Measurements from ENCODE around the gene NXT1.

Gene NXT1

GRCh38 chr20:23316626-23317025 lies 34.0 kb upstream of the NXT1 start:
- H3K4me3 Mint-ChIP-seq: no peak overlapping the region
- H3K27me3 Mint-ChIP-seq: no peaks in the 10 kb centered on the region

GRCh38 chr20:23317081-23317480 lies 33.5 kb upstream of the NXT1 start:
- no peaks in the 10 kb centered on the region for H3K4me1 Mint-ChIP-seq (ENCODE audit: low read depth)
- H3K36me3 Mint-ChIP-seq: no peaks in the 10 kb centered on the region
- H3K27me3 Mint-ChIP-seq: no peaks in the 10 kb centered on the region
- no peak overlapping the region for H3K27ac Mint-ChIP-seq
- no peak overlapping the region for H3K4me3 Mint-ChIP-seq
- H3K9me3 Mint-ChIP-seq (ENCODE audit: low read depth): no peaks in the 10 kb centered on the region

More at GRCh38 chr20:23316626-23317025, 34.0 kb upstream of the NXT1 start:
- no peaks in the 10 kb centered on the region for H3K4me1 Mint-ChIP-seq (ENCODE audit: low read depth)
- no peaks in the 10 kb centered on the region for H3K9me3 Mint-ChIP-seq (ENCODE audit: low read depth)
- no peak overlapping the region for H3K27ac Mint-ChIP-seq
- no peaks in the 10 kb centered on the region for H3K36me3 Mint-ChIP-seq

GRCh38 chr20:23318347-23318746 lies 32.2 kb upstream of the NXT1 start:
- H3K27me3 Mint-ChIP-seq: no peaks in the 10 kb centered on the region
- no peak overlapping the region for H3K27ac Mint-ChIP-seq
- no peaks in the 10 kb centered on the region for H3K4me1 Mint-ChIP-seq (ENCODE audit: low read depth)
- no peak overlapping the region for H3K4me3 Mint-ChIP-seq
- no peaks in the 10 kb centered on the region for H3K9me3 Mint-ChIP-seq (ENCODE audit: low read depth)
- H3K36me3 Mint-ChIP-seq: no peaks in the 10 kb centered on the region

GRCh38 chr20:23320317-23320716 lies 30.3 kb upstream of the NXT1 start:
- no peaks in the 10 kb centered on the region for H3K27me3 Mint-ChIP-seq
- no peak overlapping the region for H3K4me3 Mint-ChIP-seq
- H3K4me1 Mint-ChIP-seq (ENCODE audit: low read depth): no peaks in the 10 kb centered on the region
- H3K9me3 Mint-ChIP-seq (ENCODE audit: low read depth): no peaks in the 10 kb centered on the region
- no peak overlapping the region for H3K27ac Mint-ChIP-seq
- H3K36me3 Mint-ChIP-seq: no peaks in the 10 kb centered on the region

- Mint-ChIP-seq H3K4me1 (ENCODE audit: low read depth) (no peaks in the 10 kb centered on the region), H3K27me3 (no peaks in the 10 kb centered on the region), H3K36me3 (peaks cover 4% of the 10 kb centered on the region)
These were observed 25.5 kb upstream of the NXT1 start for GRCh38 chr20:23325107-23325506.

GRCh38 chr20:23326774-23327173 lies 23.8 kb upstream of the NXT1 start:
- Mint-ChIP-seq H3K36me3 (peaks cover 6% of the 10 kb centered on the region), H3K27me3 (no peaks in the 10 kb centered on the region), H3K9me3 (ENCODE audit: low read depth) (no peaks in the 10 kb centered on the region), H3K4me3 (no peak overlapping the region), H3K4me1 (ENCODE audit: low read depth) (no peaks in the 10 kb centered on the region), H3K27ac (no peak overlapping the region)

More at GRCh38 chr20:23325107-23325506, 25.5 kb upstream of the NXT1 start:
- Mint-ChIP-seq H3K27ac (no peak overlapping the region), H3K9me3 (ENCODE audit: low read depth) (no peaks in the 10 kb centered on the region), H3K4me3 (no peak overlapping the region)

GRCh38 chr20:23327617-23328333 lies 22.8 kb upstream of the NXT1 start:
- no peaks in the 10 kb centered on the region for H3K27me3 Mint-ChIP-seq

GRCh38 chr20:23331450-23332350 lies 18.9 kb upstream of the NXT1 start:
- Mint-ChIP-seq H3K4me1 (ENCODE audit: low read depth) (peaks cover 3% of the 10 kb centered on the region), H3K4me3 (no peak overlapping the region), H3K27me3 (no peaks in the 10 kb centered on the region), H3K27ac (no peak overlapping the region), H3K36me3 (peaks cover 10% of the 10 kb centered on the region), H3K9me3 (ENCODE audit: low read depth) (no peaks in the 10 kb centered on the region)

More at GRCh38 chr20:23327617-23328333, 22.8 kb upstream of the NXT1 start:
- no peak overlapping the region for H3K4me3 Mint-ChIP-seq
- no peaks in the 10 kb centered on the region for H3K4me1 Mint-ChIP-seq (ENCODE audit: low read depth)
- H3K36me3 Mint-ChIP-seq: peaks cover 10% of the 10 kb centered on the region
- no peaks in the 10 kb centered on the region for H3K9me3 Mint-ChIP-seq (ENCODE audit: low read depth)
- no peak overlapping the region for H3K27ac Mint-ChIP-seq

GRCh38 chr20:23332467-23332866 lies 18.1 kb upstream of the NXT1 start:
- peaks cover 10% of the 10 kb centered on the region for H3K36me3 Mint-ChIP-seq
- no peaks in the 10 kb centered on the region for H3K9me3 Mint-ChIP-seq (ENCODE audit: low read depth)
- H3K27me3 Mint-ChIP-seq: no peaks in the 10 kb centered on the region
- H3K4me3 Mint-ChIP-seq: no peak overlapping the region
- H3K4me1 Mint-ChIP-seq (ENCODE audit: low read depth): peaks cover 3% of the 10 kb centered on the region
- H3K27ac Mint-ChIP-seq: no peak overlapping the region

GRCh38 chr20:23334111-23334510 lies 16.5 kb upstream of the NXT1 start:
- Mint-ChIP-seq H3K4me1 (ENCODE audit: low read depth) (peaks cover 3% of the 10 kb centered on the region), H3K27ac (no peak overlapping the region), H3K27me3 (no peaks in the 10 kb centered on the region), H3K4me3 (no peak overlapping the region), H3K9me3 (ENCODE audit: low read depth) (no peaks in the 10 kb centered on the region), H3K36me3 (peaks cover 10% of the 10 kb centered on the region)

- Mint-ChIP-seq H3K9me3 (ENCODE audit: low read depth) (no peaks in the 10 kb centered on the region), H3K4me1 (ENCODE audit: low read depth) (peaks cover 3% of the 10 kb centered on the region), H3K36me3 (peaks cover 4% of the 10 kb centered on the region), H3K27ac (no peak overlapping the region), H3K27me3 (no peaks in the 10 kb centered on the region), H3K4me3 (no peak overlapping the region)
These were observed 15.1 kb upstream of the NXT1 start for GRCh38 chr20:23335521-23335920.

GRCh38 chr20:23336476-23336875 lies 14.1 kb upstream of the NXT1 start:
- Mint-ChIP-seq H3K27ac (no peak overlapping the region), H3K27me3 (no peaks in the 10 kb centered on the region)

GRCh38 chr20:23337312-23337711 lies 13.3 kb upstream of the NXT1 start:
- Mint-ChIP-seq H3K4me1 (ENCODE audit: low read depth) (peaks cover 3% of the 10 kb centered on the region), H3K27me3 (no peaks in the 10 kb centered on the region), H3K4me3 (no peak overlapping the region), H3K9me3 (ENCODE audit: low read depth) (no peaks in the 10 kb centered on the region), H3K36me3 (no peaks in the 10 kb centered on the region), H3K27ac (no peak overlapping the region)

More at GRCh38 chr20:23336476-23336875, 14.1 kb upstream of the NXT1 start:
- Mint-ChIP-seq H3K4me3 (no peak overlapping the region), H3K4me1 (ENCODE audit: low read depth) (peaks cover 3% of the 10 kb centered on the region), H3K9me3 (ENCODE audit: low read depth) (no peaks in the 10 kb centered on the region), H3K36me3 (peaks cover 4% of the 10 kb centered on the region)

- no peaks in the 10 kb centered on the region for H3K27me3 Mint-ChIP-seq
- no peaks in the 10 kb centered on the region for H3K36me3 Mint-ChIP-seq
- no peaks in the 10 kb centered on the region for H3K4me1 Mint-ChIP-seq (ENCODE audit: low read depth)
- H3K9me3 Mint-ChIP-seq (ENCODE audit: low read depth): no peaks in the 10 kb centered on the region
- H3K27ac Mint-ChIP-seq: no peak overlapping the region
- H3K4me3 Mint-ChIP-seq: no peak overlapping the region
These were observed 10.6 kb upstream of the NXT1 start for GRCh38 chr20:23339986-23340385.

GRCh38 chr20:23340524-23340923 lies 10.1 kb upstream of the NXT1 start:
- Mint-ChIP-seq H3K4me3 (no peak overlapping the region), H3K9me3 (ENCODE audit: low read depth) (no peaks in the 10 kb centered on the region), H3K4me1 (ENCODE audit: low read depth) (no peaks in the 10 kb centered on the region), H3K27me3 (no peaks in the 10 kb centered on the region), H3K27ac (no peak overlapping the region), H3K36me3 (no peaks in the 10 kb centered on the region)
